ENCODE data around the gene DIP2C.
"Not testable (repeated sequence)": the region's sequence is repeated elsewhere in the genome, so short reads cannot be mapped to it uniquely, and the experiment has no call there.

The DIP2C gene

GRCh38 chr10:649798-650440 is 39.5 kb downstream of the DIP2C start:
- DNase-seq, result no peak
- no peak overlapping the region for H3K14ac ChIP-seq (ENCODE audit: low read length)
- H3K36me3 ChIP-seq (ENCODE audit: control insufficient read depth in 1 of 2, insufficient read depth in 2 of 2, low read length in 2 of 2), result no peaks in the 10 kb centered on the region
- H2BK12ac ChIP-seq (ENCODE audit: low read length), result no peak overlapping the region
- H3K9me3 ChIP-seq (ENCODE audit: insufficient read depth, low read depth, low read length), result peaks cover 1% of the 10 kb centered on the region
- H3K18ac ChIP-seq (ENCODE audit: low read length), result no peak overlapping the region
- H4K91ac ChIP-seq (ENCODE audit: low read depth, low read length), result no peak overlapping the region
- H4K12ac ChIP-seq (ENCODE audit: low read depth, low read length), result no peak overlapping the region
- no peak overlapping the region for H3K23ac ChIP-seq (ENCODE audit: low read length)
- H3K4me2 ChIP-seq (ENCODE audit: low read length), result no peak overlapping the region
- H3K27me3 ChIP-seq (ENCODE audit: insufficient read depth, low read length), result no peaks in the 10 kb centered on the region
- H2AK5ac ChIP-seq (ENCODE audit: low read length), result no peak overlapping the region
- no peak overlapping the region for H3K4me3 ChIP-seq (ENCODE audit: low read depth, low read length)
- H3K9ac ChIP-seq (ENCODE audit: low read length), result no peak overlapping the region
- H3K4me1 ChIP-seq (ENCODE audit: control insufficient read depth in 1 of 2, insufficient read depth in 2 of 2, low read length in 2 of 2), result peaks cover 6 to 7% of the 10 kb centered on the region in 2 experiments
- H3K79me1 ChIP-seq (ENCODE audit: low read length), result no peaks in the 10 kb centered on the region
- H3K79me2 ChIP-seq (ENCODE audit: control insufficient read depth, insufficient read depth, low read length, poor library complexity), result no peaks in the 10 kb centered on the region
- no peak overlapping the region for H3K27ac ChIP-seq (ENCODE audit: low read depth, low read length)
- H4K8ac ChIP-seq (ENCODE audit: low read depth, low read length), result no peak overlapping the region
- H2BK120ac ChIP-seq (ENCODE audit: insufficient read depth, low read length, poor library complexity), result no peak overlapping the region
- no peak overlapping the region for H3K4ac ChIP-seq (ENCODE audit: low read depth, low read length)
- no peak overlapping the region for H2AFZ ChIP-seq (ENCODE audit: insufficient read depth, low read length, poor library complexity)
- WGBS (ENCODE audit: extremely low coverage, insufficient coverage, insufficient read length), result no CpG with 5 or more reads among the region's 24 CpGs
- H2BK5ac ChIP-seq (ENCODE audit: low read depth, low read length, poor library complexity), result no peak overlapping the region

- H2AFZ ChIP-seq (ENCODE audit: insufficient read depth, low read length, poor library complexity), result no peak overlapping the region
- H3K4ac ChIP-seq (ENCODE audit: low read depth, low read length), result no peak overlapping the region
- no peak overlapping the region for H3K9ac ChIP-seq (ENCODE audit: low read length)
- no peak overlapping the region for H4K91ac ChIP-seq (ENCODE audit: low read depth, low read length)
- H3K27me3 ChIP-seq (ENCODE audit: insufficient read depth, low read length), result no peaks in the 10 kb centered on the region
- H3K79me2 ChIP-seq (ENCODE audit: control insufficient read depth, insufficient read depth, low read length, poor library complexity), result no peaks in the 10 kb centered on the region
- H2BK12ac ChIP-seq (ENCODE audit: low read length), result no peak overlapping the region
- no peak for DNase-seq
- no peak overlapping the region for H2BK5ac ChIP-seq (ENCODE audit: low read depth, low read length, poor library complexity)
- H3K27ac ChIP-seq (ENCODE audit: low read depth, low read length), result no peak overlapping the region
- no peak overlapping the region for H3K23ac ChIP-seq (ENCODE audit: low read length)
- no peak overlapping the region for H3K14ac ChIP-seq (ENCODE audit: low read length)
- no CpG with 5 or more reads among the region's 4 CpGs for WGBS (ENCODE audit: extremely low coverage, insufficient coverage, insufficient read length)
- H4K8ac ChIP-seq (ENCODE audit: low read depth, low read length), result no peak overlapping the region
- H3K4me3 ChIP-seq (ENCODE audit: low read depth, low read length), result no peak overlapping the region
- no peak overlapping the region for H2AK5ac ChIP-seq (ENCODE audit: low read length)
- peaks cover 6 to 7% of the 10 kb centered on the region in 2 experiments for H3K4me1 ChIP-seq (ENCODE audit: control insufficient read depth in 1 of 2, insufficient read depth in 2 of 2, low read length in 2 of 2)
- peaks cover 2% of the 10 kb centered on the region for H3K9me3 ChIP-seq (ENCODE audit: insufficient read depth, low read depth, low read length)
- H3K36me3 ChIP-seq (ENCODE audit: control insufficient read depth in 1 of 2, insufficient read depth in 2 of 2, low read length in 2 of 2), result no peaks in the 10 kb centered on the region
- no peak overlapping the region for H3K18ac ChIP-seq (ENCODE audit: low read length)
- H2BK120ac ChIP-seq (ENCODE audit: insufficient read depth, low read length, poor library complexity), result no peak overlapping the region
- no peak overlapping the region for H4K12ac ChIP-seq (ENCODE audit: low read depth, low read length)
- no peaks in the 10 kb centered on the region for H3K79me1 ChIP-seq (ENCODE audit: low read length)
- H3K4me2 ChIP-seq (ENCODE audit: low read length), result no peak overlapping the region
Measured at GRCh38 chr10:649445-649797, 40.0 kb downstream of the DIP2C start.

- not testable (repeated sequence) for H3K36me3 ChIP-seq (ENCODE audit: control insufficient read depth in 1 of 2, insufficient read depth in 2 of 2, low read length in 2 of 2); H4K8ac ChIP-seq (ENCODE audit: low read depth, low read length); H3K79me2 ChIP-seq (ENCODE audit: control insufficient read depth, insufficient read depth, low read length, poor library complexity); DNase-seq; H3K9me3 ChIP-seq (ENCODE audit: insufficient read depth, low read depth, low read length); H4K91ac ChIP-seq (ENCODE audit: low read depth, low read length); H4K12ac ChIP-seq (ENCODE audit: low read depth, low read length); H3K4me1 ChIP-seq (ENCODE audit: control insufficient read depth in 1 of 2, insufficient read depth in 2 of 2, low read length in 2 of 2); H3K4me3 ChIP-seq (ENCODE audit: low read depth, low read length); H3K9ac ChIP-seq (ENCODE audit: low read length); H2BK120ac ChIP-seq (ENCODE audit: insufficient read depth, low read length, poor library complexity); H2BK5ac ChIP-seq (ENCODE audit: low read depth, low read length, poor library complexity); H3K79me1 ChIP-seq (ENCODE audit: low read length); H3K27me3 ChIP-seq (ENCODE audit: insufficient read depth, low read length); H3K4me2 ChIP-seq (ENCODE audit: low read length); H3K18ac ChIP-seq (ENCODE audit: low read length); H3K23ac ChIP-seq (ENCODE audit: low read length); H3K4ac ChIP-seq (ENCODE audit: low read depth, low read length); H2AK5ac ChIP-seq (ENCODE audit: low read length); H3K14ac ChIP-seq (ENCODE audit: low read length); H2AFZ ChIP-seq (ENCODE audit: insufficient read depth, low read length, poor library complexity); H2BK12ac ChIP-seq (ENCODE audit: low read length); H3K27ac ChIP-seq (ENCODE audit: low read depth, low read length)
- no CpG with 5 or more reads among the region's 15 CpGs for WGBS (ENCODE audit: extremely low coverage, insufficient coverage, insufficient read length)
Measured at GRCh38 chr10:647019-647418, 42.4 kb downstream of the DIP2C start.

GRCh38 chr10:646118-646524 is 43.3 kb downstream of the DIP2C start:
- H3K36me3 ChIP-seq (ENCODE audit: control insufficient read depth in 1 of 2, insufficient read depth in 2 of 2, low read length in 2 of 2), result no peaks in the 10 kb centered on the region
- no CpG with 5 or more reads among the region's 14 CpGs for WGBS (ENCODE audit: extremely low coverage, insufficient coverage, insufficient read length)
- no peak overlapping the region for H2AK5ac ChIP-seq (ENCODE audit: low read length)
- no peak overlapping the region for H2BK5ac ChIP-seq (ENCODE audit: low read depth, low read length, poor library complexity)
- H4K12ac ChIP-seq (ENCODE audit: low read depth, low read length), result no peak overlapping the region
- H3K27ac ChIP-seq (ENCODE audit: low read depth, low read length), result no peak overlapping the region
- H3K18ac ChIP-seq (ENCODE audit: low read length), result no peak overlapping the region
- H3K23ac ChIP-seq (ENCODE audit: low read length), result no peak overlapping the region
- H2BK12ac ChIP-seq (ENCODE audit: low read length), result no peak overlapping the region
- no peak for DNase-seq
- H2AFZ ChIP-seq (ENCODE audit: insufficient read depth, low read length, poor library complexity), result no peak overlapping the region
- no peak overlapping the region for H3K4me3 ChIP-seq (ENCODE audit: low read depth, low read length)
- H4K8ac ChIP-seq (ENCODE audit: low read depth, low read length), result no peak overlapping the region
- peaks cover 3% of the 10 kb centered on the region for H3K9me3 ChIP-seq (ENCODE audit: insufficient read depth, low read depth, low read length)
- no peak overlapping the region for H3K9ac ChIP-seq (ENCODE audit: low read length)
- no peak overlapping the region for H3K4me2 ChIP-seq (ENCODE audit: low read length)
- no peaks in the 10 kb centered on the region for H3K79me2 ChIP-seq (ENCODE audit: control insufficient read depth, insufficient read depth, low read length, poor library complexity)
- H3K14ac ChIP-seq (ENCODE audit: low read length), result no peak overlapping the region
- H4K91ac ChIP-seq (ENCODE audit: low read depth, low read length), result no peak overlapping the region
- no peaks in the 10 kb centered on the region for H3K27me3 ChIP-seq (ENCODE audit: insufficient read depth, low read length)
- H3K4ac ChIP-seq (ENCODE audit: low read depth, low read length), result no peak overlapping the region
- no peak overlapping the region for H2BK120ac ChIP-seq (ENCODE audit: insufficient read depth, low read length, poor library complexity)
- no peaks in the 10 kb centered on the region for H3K79me1 ChIP-seq (ENCODE audit: low read length)
- peaks cover 0 to 3% of the 10 kb centered on the region in 2 experiments for H3K4me1 ChIP-seq (ENCODE audit: control insufficient read depth in 1 of 2, insufficient read depth in 2 of 2, low read length in 2 of 2)

All from trophoblast cell (in vitro differentiated cells and primary cell).